Spinal cord (tissue), 10 donors: ENCODE data around the gene RPA4. TPM values are rescaled to one million over a fixed set of nuclear protein-coding genes. Genes with fewer than 3 reads are reported as not detected.

ENCODE experiments used
- DNase-seq, 6 donors: peaks; one replicate each; pipeline versions ENCODE4 v3.0.0 to v3.0.0-alpha.2; 2013 to 2015; ENCODE audit warnings: low spot score in 6 of 6, low read depth in 4 of 6
- H3K27ac ChIP-seq: one replicate; pipeline ENCODE4 v1.5.1; 2013; ENCODE audit warnings: low read depth, low read length, control low read depth
- H3K27me3 ChIP-seq: one replicate; pipeline ENCODE4 v1.6.1; 2013; ENCODE audit warnings: low read length; ENCODE audit not compliant: control insufficient read depth, insufficient read depth
- H3K36me3 ChIP-seq: one replicate; pipeline ENCODE4 v1.6.1; 2013; ENCODE audit warnings: low read length; ENCODE audit not compliant: control insufficient read depth, insufficient read depth
- H3K4me1 ChIP-seq: one replicate; pipeline ENCODE4 v1.6.1; 2013; ENCODE audit warnings: low read length; ENCODE audit not compliant: control insufficient read depth, insufficient read depth
- H3K4me3 ChIP-seq: one replicate; pipeline ENCODE4 v1.5.1; 2013; ENCODE audit warnings: low read depth, low read length, control low read depth
- H3K9me3 ChIP-seq: one replicate; pipeline ENCODE4 v1.6.1; 2013; ENCODE audit warnings: low read length; ENCODE audit not compliant: control insufficient read depth, insufficient read depth
- WGBS: methylation state at CpG from one replicate; pipeline ENCODE4 v1.1.5; 2013; ENCODE audit warnings: missing lambda C conversion rate; ENCODE audit not compliant: insufficient coverage; 5-methylcytosine and 5-hydroxymethylcytosine counted together
- polyA plus RNA-seq, 2 donors: library from polyadenylated mRNA; unstranded; fragments of 120-200 nt; gene quantifications; one replicate each; pipeline ENCODE4 v1.2.1, GENCODE V29; 2013; ENCODE audit not compliant: insufficient read length in 2 of 2
- total RNA-seq, 2 donors: library from RNA; depleted of rRNA in 1 of 2; stranded (reverse); fragments of 120-200 nt in 1 of 2; fragments of >200 nt in 1 of 2; gene quantifications; one replicate each; pipeline versions ENCODE4 v1.2.3 to v1.2.4, GENCODE V29; 2013 to 2014
- donor health status: healthy.

Gene RPA4
- total and polyA plus RNA-seq, 4 donors, result 0.88 to 1.1 TPM; not detected in 2

DNA sequence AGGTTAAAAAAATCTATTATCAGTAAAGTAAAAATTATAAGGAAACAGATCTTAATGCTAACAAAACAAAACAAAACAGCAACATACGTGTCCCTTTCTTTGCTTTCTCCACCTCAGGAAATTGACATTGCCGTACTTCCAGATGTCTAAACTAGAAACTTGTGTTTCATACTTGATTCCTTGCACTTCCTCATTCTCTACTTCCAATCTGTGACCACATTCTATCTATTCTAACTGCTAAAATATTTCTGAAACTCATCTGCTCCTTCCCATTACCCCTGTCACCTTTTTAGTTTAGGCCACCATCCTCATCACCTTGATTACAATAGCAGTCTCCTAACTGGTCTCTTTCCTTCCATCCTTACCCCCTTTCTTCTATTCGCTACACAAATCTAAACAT is 22.5 kb upstream of the RPA4 start:
- Histone ChIP-seq H3K27ac (no peak overlapping the region), H3K4me1 (no peaks in the 10 kb centered on the region), H3K27me3 (peaks cover 3% of the 10 kb centered on the region), H3K4me3 (no peak overlapping the region), H3K36me3 (no peaks in the 10 kb centered on the region), H3K9me3 (no peaks in the 10 kb centered on the region)
- DNase-seq, result no peak
- WGBS, result 90% methylated on average over 3 of the region's 3 CpGs

DNA sequence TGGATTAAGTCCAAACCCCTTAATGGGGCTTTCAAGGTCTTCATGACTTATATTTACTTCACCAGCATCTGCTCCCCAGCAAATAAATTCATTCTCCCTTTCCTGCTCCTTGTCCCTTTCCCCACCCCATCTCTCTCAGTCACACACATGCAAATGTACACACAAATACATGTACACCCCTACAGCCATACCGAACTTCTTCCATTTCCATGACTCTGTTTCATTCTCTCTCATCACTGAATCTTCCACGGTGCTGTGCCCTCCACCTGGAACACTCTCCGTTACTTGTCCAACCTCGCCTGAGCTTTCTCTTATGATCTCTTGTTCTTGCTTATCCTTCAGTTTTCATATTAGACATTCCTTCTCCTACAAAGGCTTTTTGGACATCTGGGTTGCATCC is 22.0 kb upstream of the RPA4 start:
- Histone ChIP-seq H3K9me3 (no peaks in the 10 kb centered on the region), H3K27me3 (peaks cover 3% of the 10 kb centered on the region), H3K4me1 (no peaks in the 10 kb centered on the region), H3K36me3 (no peaks in the 10 kb centered on the region), H3K4me3 (no peak overlapping the region), H3K27ac (no peak overlapping the region)
- WGBS, result 79% methylated on average over 4 of the region's 4 CpGs
- DNase-seq, result no peak

DNA sequence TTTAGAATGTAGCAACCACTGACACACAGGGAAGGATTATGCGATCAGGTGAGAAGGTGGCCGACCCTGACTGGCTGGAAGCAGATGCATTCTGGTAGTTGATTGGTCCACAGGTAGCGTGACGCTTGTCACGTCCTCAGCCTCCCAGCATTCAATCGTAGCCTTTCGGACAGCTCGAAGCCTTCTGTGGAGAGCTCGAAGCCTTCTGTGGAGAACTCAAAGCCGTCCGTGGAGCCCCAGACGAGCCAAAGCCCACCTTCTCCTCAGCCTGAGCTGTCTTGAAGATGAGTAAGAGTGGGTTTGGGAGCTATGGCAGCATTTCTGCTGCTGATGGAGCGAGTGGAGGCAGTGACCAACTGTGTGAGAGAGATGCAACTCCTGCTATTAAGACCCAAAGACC is 319 bp downstream of the RPA4 start:
- Histone ChIP-seq H3K27ac (no peak overlapping the region), H3K9me3 (no peaks in the 10 kb centered on the region), H3K36me3 (no peaks in the 10 kb centered on the region), H3K27me3 (peaks cover 9% of the 10 kb centered on the region), H3K4me1 (no peaks in the 10 kb centered on the region), H3K4me3 (no peak overlapping the region)
- 89% methylated on average over 13 of the region's 13 CpGs for WGBS
- no peak for DNase-seq

DNA sequence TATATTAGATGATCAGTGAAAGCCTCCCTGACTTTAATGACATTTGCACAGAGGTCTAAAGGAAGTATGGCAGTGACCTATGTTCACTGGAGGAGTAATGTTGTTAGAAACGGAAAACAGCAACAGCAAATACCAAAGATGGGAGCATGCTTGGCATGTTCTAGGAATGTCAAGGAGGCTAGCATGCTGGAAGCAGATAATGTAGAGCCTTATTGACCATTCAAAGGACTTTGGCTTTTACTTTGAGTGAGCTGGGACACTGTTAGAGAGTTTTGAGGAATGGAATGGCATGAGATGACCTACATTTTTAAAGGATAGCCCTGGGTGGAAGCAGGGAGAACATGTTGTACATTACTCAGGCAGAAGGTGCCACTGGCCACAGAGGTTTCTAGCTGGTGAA is 6.0 kb downstream of the RPA4 start:
- WGBS, result 67% methylated on average over 1 of the region's 1 CpG
- Histone ChIP-seq H3K4me1 (no peaks in the 10 kb centered on the region), H3K36me3 (no peaks in the 10 kb centered on the region), H3K27ac (no peak overlapping the region), H3K9me3 (no peaks in the 10 kb centered on the region), H3K4me3 (no peak overlapping the region), H3K27me3 (peaks cover 7% of the 10 kb centered on the region)
- no peak for DNase-seq

DNA sequence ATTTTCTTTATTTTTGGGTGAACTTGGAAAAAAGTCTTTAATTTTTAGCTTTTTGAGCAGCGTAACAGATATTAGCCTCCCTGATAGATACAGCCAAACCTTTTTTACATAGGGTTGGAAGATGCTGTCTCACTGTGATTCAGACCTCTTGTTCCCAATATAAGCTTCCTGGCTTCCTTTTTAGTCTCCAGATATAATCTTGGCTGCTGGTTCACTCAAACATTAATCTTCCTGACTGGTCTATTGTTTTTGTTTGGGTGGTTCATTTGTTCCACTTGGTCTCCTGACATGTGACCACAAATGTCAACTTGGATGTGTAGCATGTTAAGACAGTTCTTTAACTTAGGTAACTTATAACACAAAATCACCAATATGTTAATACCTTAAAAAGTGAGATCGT is 23.0 kb downstream of the RPA4 start:
- H3K4me1 ChIP-seq, result no peaks in the 10 kb centered on the region
- H3K36me3 ChIP-seq, result no peaks in the 10 kb centered on the region
- H3K27me3 ChIP-seq, result peaks cover 4% of the 10 kb centered on the region

DNA sequence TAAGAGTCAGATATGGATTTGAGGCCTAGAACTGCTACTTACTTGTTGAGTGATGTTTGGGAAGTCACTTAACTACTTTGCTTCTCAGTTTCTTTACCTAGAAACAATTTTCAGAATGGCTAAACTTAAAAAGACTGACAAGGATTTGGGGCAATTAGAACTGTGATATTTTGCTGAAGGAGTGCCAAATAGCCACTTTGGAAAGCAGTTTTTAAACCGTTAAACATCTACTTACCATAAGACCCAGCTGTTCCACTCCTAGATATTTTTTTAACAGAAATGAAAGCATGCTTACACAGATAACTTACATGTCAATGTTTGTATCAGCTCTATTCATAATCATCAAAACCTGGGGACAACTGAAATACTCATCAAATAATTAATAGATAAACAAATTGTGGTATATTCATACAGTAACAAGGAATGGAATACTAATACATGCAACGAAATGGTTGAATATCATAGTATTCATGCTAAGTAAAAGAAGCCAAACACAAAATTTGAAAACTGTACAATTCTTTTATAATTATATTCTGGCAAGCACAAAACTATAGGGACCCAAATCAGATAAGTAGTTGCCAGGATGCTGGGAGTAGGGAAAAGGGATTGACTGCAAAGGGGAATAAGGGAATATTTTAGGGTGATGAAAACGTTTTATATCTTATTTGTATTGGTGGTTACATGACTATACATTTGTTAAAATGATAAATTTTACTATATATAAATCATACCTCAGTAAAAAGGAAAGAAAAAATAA is 24.0 kb downstream of the RPA4 start:
- DNase-seq, result peak in 2 of 6 donors; percentile 4 to 30
- Histone ChIP-seq H3K4me3 (no peak overlapping the region), H3K27ac (no peak overlapping the region), H3K27me3 (peaks cover 4% of the 10 kb centered on the region), H3K4me1 (no peaks in the 10 kb centered on the region), H3K36me3 (no peaks in the 10 kb centered on the region), H3K9me3 (no peaks in the 10 kb centered on the region)
- no CpG with 5 or more reads among the region's 3 CpGs for WGBS

More for the DNA sequence above, 23.0 kb downstream of the RPA4 start:
- no peaks in the 10 kb centered on the region for H3K9me3 ChIP-seq
- no peak overlapping the region for H3K4me3 ChIP-seq
- no CpG with 5 or more reads among the region's 2 CpGs for WGBS
- H3K27ac ChIP-seq, result no peak overlapping the region
- DNase-seq, result peak in 2 of 6 donors; percentile 9 to 11

DNA sequence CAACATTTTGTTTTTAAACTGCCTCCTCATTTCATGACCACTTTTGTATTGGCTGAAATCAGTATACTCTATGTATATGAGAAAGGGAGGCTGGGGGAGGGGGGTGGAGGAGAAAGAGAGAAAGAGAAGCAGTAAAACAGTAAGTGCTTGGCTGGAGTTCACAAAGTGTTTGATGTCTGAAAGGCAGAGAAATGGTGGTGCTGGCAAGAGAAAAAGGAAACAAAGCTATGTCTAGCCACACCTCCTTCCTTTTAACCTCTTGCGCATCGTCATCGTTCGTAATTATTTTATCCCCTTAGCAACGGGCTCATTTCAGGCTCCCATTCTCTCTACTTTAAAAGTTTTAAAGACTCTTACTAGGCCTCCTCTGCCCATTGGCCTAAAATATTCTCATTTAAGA is 25.6 kb downstream of the RPA4 start:
- no peak overlapping the region for H3K4me3 ChIP-seq
- DNase-seq, result peak in 3 of 6 donors; percentile 9 to 47 (median 39)
- no peaks in the 10 kb centered on the region for H3K4me1 ChIP-seq
- WGBS, result 54% methylated on average over 5 of the region's 5 CpGs
- H3K27ac ChIP-seq, result no peak overlapping the region
- H3K36me3 ChIP-seq, result no peaks in the 10 kb centered on the region
- H3K27me3 ChIP-seq, result peaks cover 4% of the 10 kb centered on the region
- no peaks in the 10 kb centered on the region for H3K9me3 ChIP-seq

DNA sequence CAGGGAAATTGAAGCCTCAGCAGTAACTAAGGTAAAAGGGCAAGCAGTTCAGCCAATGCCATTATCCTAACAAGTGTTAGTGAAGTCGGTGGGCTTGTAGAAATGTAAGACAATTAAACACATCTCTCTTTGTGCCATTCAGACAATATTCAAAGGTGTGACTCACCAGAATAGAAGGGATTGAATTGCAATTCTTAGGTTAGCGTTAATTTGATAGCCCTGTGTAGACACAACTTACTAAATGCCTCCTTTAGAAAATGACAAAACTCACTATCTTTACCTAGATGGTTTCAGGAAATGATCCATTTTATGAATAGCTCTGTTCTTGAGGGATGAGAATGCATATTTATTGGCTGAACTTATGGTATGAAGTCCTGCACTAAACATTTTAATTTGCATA is 35.2 kb downstream of the RPA4 start:
- Histone ChIP-seq H3K4me3 (no peak overlapping the region), H3K27ac (no peak overlapping the region), H3K9me3 (no peaks in the 10 kb centered on the region), H3K4me1 (no peaks in the 10 kb centered on the region), H3K36me3 (no peaks in the 10 kb centered on the region), H3K27me3 (no peaks in the 10 kb centered on the region)
- WGBS, result no CpG with 5 or more reads among the region's 2 CpGs
- DNase-seq, result no peak

DNA sequence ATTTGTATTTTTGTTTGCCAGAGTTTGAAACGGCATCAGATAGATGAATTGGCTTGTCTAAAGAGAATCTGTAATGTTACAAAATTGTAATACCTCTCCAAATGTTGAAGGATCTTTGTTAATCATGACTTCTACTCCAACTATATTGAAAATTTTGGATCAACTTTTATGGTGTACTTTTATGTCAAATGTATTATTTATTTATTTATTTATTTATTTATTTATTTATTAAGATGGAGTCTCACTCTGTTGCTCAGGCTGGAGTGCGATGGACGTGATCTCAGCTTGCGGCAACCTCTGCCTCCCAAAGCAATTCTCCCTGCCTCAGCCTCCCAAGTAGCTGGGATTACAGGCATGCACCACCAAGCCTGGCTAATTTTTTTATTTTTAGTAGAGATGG is 36.0 kb downstream of the RPA4 start:
- Histone ChIP-seq H3K4me3 (no peak overlapping the region), H3K4me1 (no peaks in the 10 kb centered on the region), H3K36me3 (no peaks in the 10 kb centered on the region), H3K27me3 (no peaks in the 10 kb centered on the region), H3K27ac (no peak overlapping the region), H3K9me3 (no peaks in the 10 kb centered on the region)
- WGBS, result no CpG with 5 or more reads among the region's 4 CpGs
- no peak for DNase-seq

DNA sequence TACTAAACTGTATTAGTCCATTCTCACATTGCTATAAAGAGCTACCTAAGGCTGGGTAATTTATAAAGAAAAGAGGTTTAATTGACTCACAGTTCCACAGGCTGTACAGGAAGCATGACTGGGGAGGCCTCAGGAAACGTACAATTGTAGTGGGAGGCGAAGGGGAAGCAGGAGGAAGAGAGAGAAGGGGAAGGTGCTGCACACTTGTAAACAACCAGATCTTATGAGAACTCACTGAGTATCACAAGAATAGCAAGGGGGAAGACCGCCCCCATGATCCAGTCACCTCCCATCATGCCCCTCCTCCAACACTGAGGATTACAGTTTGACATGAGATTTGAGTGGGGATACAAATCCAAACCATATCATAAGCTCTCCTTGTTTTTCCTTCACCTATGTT is 40.9 kb downstream of the RPA4 start:
- H3K4me1 ChIP-seq, result no peaks in the 10 kb centered on the region
- no peak overlapping the region for H3K4me3 ChIP-seq
- no peak overlapping the region for H3K27ac ChIP-seq
- H3K27me3 ChIP-seq, result no peaks in the 10 kb centered on the region
- no peaks in the 10 kb centered on the region for H3K9me3 ChIP-seq
- no peak for DNase-seq
- no peaks in the 10 kb centered on the region for H3K36me3 ChIP-seq
- WGBS, result 78% methylated on average over 2 of the region's 3 CpGs
